WTC11 (cell line): ENCODE results near the gene DECR2. TPM values are rescaled to one million over a fixed set of nuclear protein-coding genes. Genes with fewer than 3 reads are reported as not detected.

Source experiments
- ATAC-seq: fragments of 200-7000 bp; cut with Tn5 transposase; 2 replicates; pipeline ENCODE4 v1.10.0; 2021; ENCODE audit warnings: mild to moderate bottlenecking, moderate library complexity
- CTCF ChIA-PET: fragments of 300-600 bp; sonication (Branson Sonifier 250); formaldehyde crosslinking; loops from one replicate; lab custom pipeline; 2021; ENCODE audit warnings: antibody characterized with exemption; lab: Charles Lee
- POLR2A ChIA-PET: fragments of 350-600 bp; sonication (Branson Sonifier 250); formaldehyde crosslinking; loops from one replicate; lab custom pipeline; 2021; ENCODE audit warnings: antibody characterized with exemption; lab: Charles Lee
- DNase-seq: peaks from one replicate; pipeline ENCODE4 v3.0.0; 2021; ENCODE audit warnings: low spot score
- H3K27ac Mint-ChIP-seq: 2 replicates; pipeline ENCODE4 v1.8.0; 2021; ENCODE audit warnings: mixed read lengths
- H3K27me3 Mint-ChIP-seq: 2 replicates; pipeline ENCODE4 v1.8.0; 2021; ENCODE audit warnings: low read depth, mild to moderate bottlenecking, moderate library complexity, mixed read lengths
- H3K36me3 Mint-ChIP-seq: 2 replicates; pipeline ENCODE4 v1.8.0; 2021; ENCODE audit warnings: mixed read lengths
- H3K4me1 Mint-ChIP-seq: 2 replicates; pipeline ENCODE4 v1.8.0; 2022; ENCODE audit warnings: mixed read lengths
- H3K4me3 Mint-ChIP-seq: 2 replicates; pipeline ENCODE4 v1.8.0; 2021; ENCODE audit warnings: mild to moderate bottlenecking, moderate library complexity, mixed read lengths
- H3K9me3 Mint-ChIP-seq: 2 replicates; pipeline ENCODE4 v1.8.0; 2021; ENCODE audit warnings: mixed read lengths
- ESRRA ChIP-seq: sonication (generic); formaldehyde crosslinking; IDR thresholded peaks from 2 replicates; pipeline ENCODE4 v1.8.1; 2022; ENCODE audit warnings: mild to moderate bottlenecking, missing genetic modification reagents, borderline replicate concordance
- FOXJ3 ChIP-seq: sonication (generic); formaldehyde crosslinking; IDR thresholded peaks from 2 replicates; pipeline ENCODE4 v1.9.0; 2021; ENCODE audit warnings: missing genetic modification reagents, mild to moderate bottlenecking, borderline replicate concordance
- IRF1 ChIP-seq: sonication (generic); formaldehyde crosslinking; IDR thresholded peaks from 2 replicates; pipeline ENCODE4 v1.8.0; 2023; ENCODE audit warnings: missing genetic modification reagents
- NR2C2 ChIP-seq: sonication (generic); formaldehyde crosslinking; IDR thresholded peaks from 2 replicates; pipeline ENCODE4 v1.8.0; 2022; ENCODE audit warnings: mild to moderate bottlenecking, missing genetic modification reagents
- PREB ChIP-seq: sonication (generic); formaldehyde crosslinking; IDR thresholded peaks from 2 replicates; pipeline ENCODE4 v1.8.1; 2022; ENCODE audit warnings: mild to moderate bottlenecking, missing genetic modification reagents, moderate library complexity, borderline replicate concordance
- PRRX2 ChIP-seq: fragments of 250-450 bp; sonication (Bioruptor Pico); IDR thresholded peaks from 2 replicates; pipeline ENCODE4 v1.8.0; 2021; ENCODE audit warnings: mild to moderate bottlenecking
- ZNF121 ChIP-seq: sonication (generic); formaldehyde crosslinking; IDR thresholded peaks from 2 replicates; pipeline ENCODE4 v1.8.0; 2023; ENCODE audit warnings: missing genetic modification reagents
- ZNF263 ChIP-seq: sonication (generic); formaldehyde crosslinking; IDR thresholded peaks from 2 replicates; pipeline ENCODE4 v1.8.1; 2022; ENCODE audit warnings: low read depth, mild to moderate bottlenecking, moderate library complexity, missing genetic modification reagents
- total RNA-seq: library from RNA; stranded (reverse); gene quantifications from 3 replicates; pipeline ENCODE4 v1.2.3, GENCODE V29; 2021
- TF ChIP-seq, protein P1 (sequence below): sonication (generic); formaldehyde crosslinking; IDR thresholded peaks from 2 replicates; pipeline ENCODE4 v1.8.0; 2023; ENCODE audit warnings: missing genetic modification reagents, mild to moderate bottlenecking, borderline replicate concordance
- TF ChIP-seq, protein P2 (sequence below): sonication (generic); formaldehyde crosslinking; IDR thresholded peaks from 2 replicates; pipeline ENCODE4 v1.8.1; 2022; ENCODE audit warnings: low read depth, mild to moderate bottlenecking, moderate library complexity, missing genetic modification reagents, borderline replicate concordance

The DECR2 gene
- total RNA-seq, 1 experiment from 2014 or later = 43.6 TPM

GRCh38 chr16:354971-355461, 46.7 kb upstream of the DECR2 start (continued):
- TF ChIP-seq, protein P1, sequence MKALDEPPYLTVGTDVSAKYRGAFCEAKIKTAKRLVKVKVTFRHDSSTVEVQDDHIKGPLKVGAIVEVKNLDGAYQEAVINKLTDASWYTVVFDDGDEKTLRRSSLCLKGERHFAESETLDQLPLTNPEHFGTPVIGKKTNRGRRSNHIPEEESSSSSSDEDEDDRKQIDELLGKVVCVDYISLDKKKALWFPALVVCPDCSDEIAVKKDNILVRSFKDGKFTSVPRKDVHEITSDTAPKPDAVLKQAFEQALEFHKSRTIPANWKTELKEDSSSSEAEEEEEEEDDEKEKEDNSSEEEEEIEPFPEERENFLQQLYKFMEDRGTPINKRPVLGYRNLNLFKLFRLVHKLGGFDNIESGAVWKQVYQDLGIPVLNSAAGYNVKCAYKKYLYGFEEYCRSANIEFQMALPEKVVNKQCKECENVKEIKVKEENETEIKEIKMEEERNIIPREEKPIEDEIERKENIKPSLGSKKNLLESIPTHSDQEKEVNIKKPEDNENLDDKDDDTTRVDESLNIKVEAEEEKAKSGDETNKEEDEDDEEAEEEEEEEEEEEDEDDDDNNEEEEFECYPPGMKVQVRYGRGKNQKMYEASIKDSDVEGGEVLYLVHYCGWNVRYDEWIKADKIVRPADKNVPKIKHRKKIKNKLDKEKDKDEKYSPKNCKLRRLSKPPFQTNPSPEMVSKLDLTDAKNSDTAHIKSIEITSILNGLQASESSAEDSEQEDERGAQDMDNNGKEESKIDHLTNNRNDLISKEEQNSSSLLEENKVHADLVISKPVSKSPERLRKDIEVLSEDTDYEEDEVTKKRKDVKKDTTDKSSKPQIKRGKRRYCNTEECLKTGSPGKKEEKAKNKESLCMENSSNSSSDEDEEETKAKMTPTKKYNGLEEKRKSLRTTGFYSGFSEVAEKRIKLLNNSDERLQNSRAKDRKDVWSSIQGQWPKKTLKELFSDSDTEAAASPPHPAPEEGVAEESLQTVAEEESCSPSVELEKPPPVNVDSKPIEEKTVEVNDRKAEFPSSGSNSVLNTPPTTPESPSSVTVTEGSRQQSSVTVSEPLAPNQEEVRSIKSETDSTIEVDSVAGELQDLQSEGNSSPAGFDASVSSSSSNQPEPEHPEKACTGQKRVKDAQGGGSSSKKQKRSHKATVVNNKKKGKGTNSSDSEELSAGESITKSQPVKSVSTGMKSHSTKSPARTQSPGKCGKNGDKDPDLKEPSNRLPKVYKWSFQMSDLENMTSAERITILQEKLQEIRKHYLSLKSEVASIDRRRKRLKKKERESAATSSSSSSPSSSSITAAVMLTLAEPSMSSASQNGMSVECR (CRISPR knock-in tag) = no peak
- no peak for TF ChIP-seq ZNF263 (CRISPR knock-in tag)
- TF ChIP-seq PRRX2 (CRISPR knock-in tag) = no peak

GRCh38 chr16:356741-357140, 44.9 kb upstream of the DECR2 start:
- ATAC-seq = no peak
- H3K27me3 Mint-ChIP-seq = no peaks in the 10 kb centered on the region

More at GRCh38 chr16:356741-357140, 44.9 kb upstream of the DECR2 start:
- no peak for DNase-seq
- no peak overlapping the region for H3K27ac Mint-ChIP-seq
- ChIA-PET CTCF (interaction anchor here (0.6 kb wide), 1 partner anchor 131 kb away, joined by 3 read pairs; no protein-coding TSS in a partner anchor), POLR2A (no interaction called here)
- TF ChIP-seq FOXJ3 (CRISPR knock-in tag) (no peak), NR2C2 (no peak), IRF1 (CRISPR knock-in tag) (no peak), PREB (CRISPR knock-in tag) (no peak), ESRRA (no peak), ZNF121 (CRISPR knock-in tag) (no peak)
- TF ChIP-seq, protein P1 (CRISPR knock-in tag) = no peak
- TF ChIP-seq, protein P2, sequence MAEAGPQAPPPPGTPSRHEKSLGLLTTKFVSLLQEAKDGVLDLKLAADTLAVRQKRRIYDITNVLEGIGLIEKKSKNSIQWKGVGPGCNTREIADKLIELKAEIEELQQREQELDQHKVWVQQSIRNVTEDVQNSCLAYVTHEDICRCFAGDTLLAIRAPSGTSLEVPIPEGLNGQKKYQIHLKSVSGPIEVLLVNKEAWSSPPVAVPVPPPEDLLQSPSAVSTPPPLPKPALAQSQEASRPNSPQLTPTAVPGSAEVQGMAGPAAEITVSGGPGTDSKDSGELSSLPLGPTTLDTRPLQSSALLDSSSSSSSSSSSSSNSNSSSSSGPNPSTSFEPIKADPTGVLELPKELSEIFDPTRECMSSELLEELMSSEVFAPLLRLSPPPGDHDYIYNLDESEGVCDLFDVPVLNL (CRISPR knock-in tag) = no peak
- no peaks in the 10 kb centered on the region for H3K4me1 Mint-ChIP-seq
- no peak overlapping the region for H3K4me3 Mint-ChIP-seq
- no peaks in the 10 kb centered on the region for H3K9me3 Mint-ChIP-seq
- H3K36me3 Mint-ChIP-seq = no peaks in the 10 kb centered on the region
